Medulla oblongata (tissue), 1 donor: ENCODE measurements around the gene INPP5E.

Experiments
- DNase-seq: peaks from one replicate; pipeline ENCODE4 v3.0.0-alpha.2; 2015; ENCODE audit errors: extremely low spot score

Gene INPP5E

DNA sequence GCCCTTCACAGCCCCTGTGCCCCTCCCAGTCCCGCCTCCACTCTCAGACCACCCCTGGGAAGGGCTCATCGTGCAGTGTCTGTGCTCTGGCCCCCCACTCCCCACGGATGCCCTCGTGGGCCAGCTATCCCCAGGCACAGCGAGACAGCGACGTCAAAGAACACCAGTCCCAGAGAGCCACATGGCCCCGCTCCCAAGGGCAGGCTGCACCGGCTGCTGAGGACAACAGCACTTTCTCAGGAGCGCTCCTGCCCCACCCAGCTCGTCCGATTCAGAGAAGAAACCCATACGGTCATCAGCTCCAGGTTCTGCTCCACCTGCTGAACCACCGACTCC is 34.9 kb downstream of the INPP5E start:
- no peak for DNase-seq

DNA sequence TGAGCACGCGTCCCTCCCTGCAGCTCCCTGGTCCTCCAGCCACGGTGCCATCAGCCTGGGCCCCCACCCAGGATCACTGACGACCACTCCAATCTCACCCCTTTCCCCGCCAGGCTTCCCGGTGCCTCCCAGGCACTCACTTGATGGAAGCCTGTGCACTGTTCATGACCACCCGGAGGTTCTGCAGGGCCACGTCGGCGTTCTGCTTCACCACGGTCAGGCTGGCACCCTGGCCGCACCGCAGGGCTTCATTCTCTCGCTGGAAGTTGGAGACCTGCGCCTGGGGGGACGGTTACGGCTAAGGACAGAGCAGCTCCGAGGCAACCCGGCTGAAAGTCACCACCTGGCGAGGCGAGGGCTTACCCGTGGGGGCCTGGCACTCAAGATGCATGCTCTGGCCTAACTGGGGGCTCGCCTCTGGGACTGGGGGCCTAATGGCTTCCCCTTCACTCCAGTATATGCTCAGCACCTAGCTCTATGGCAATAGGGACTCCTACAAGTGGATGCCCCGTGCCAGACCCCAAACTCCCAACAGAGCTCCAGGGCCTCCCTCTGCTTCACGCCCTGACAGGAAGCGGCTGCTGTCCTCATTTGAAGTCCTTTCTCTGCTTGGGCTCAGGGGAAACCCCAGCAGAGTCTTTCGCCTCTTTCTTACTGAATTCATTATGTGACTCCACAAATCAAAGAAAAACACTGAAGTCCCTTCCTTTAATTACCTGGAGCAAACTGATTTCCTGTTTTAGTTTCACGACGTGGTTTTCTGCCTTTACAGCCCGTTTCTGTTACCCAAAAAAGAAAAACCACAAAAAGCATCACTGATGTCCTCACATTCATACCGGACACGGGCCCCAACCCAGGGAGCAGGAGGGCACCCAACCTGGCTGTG is 35.5 kb downstream of the INPP5E start:
- DNase-seq = no peak

DNA sequence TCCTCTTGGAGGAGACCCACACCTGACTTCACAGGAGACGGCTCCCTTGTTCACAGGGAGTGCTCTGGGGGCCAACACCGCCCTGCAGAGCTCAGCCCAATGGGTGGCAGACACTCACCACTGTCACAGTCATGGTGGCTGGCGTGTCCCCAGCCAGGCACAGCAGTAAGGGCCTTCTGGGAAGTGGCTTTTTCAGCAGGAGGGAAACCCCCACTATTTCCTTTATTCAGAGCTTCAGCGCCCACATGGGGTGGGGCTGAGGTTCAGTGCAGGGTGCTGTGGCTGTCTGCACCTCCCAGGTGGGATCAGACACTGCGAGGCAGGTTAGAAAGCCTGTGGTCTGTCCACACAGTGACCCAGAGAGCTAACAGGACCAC is 36.1 kb downstream of the INPP5E start:
- DNase-seq = no peak

DNA sequence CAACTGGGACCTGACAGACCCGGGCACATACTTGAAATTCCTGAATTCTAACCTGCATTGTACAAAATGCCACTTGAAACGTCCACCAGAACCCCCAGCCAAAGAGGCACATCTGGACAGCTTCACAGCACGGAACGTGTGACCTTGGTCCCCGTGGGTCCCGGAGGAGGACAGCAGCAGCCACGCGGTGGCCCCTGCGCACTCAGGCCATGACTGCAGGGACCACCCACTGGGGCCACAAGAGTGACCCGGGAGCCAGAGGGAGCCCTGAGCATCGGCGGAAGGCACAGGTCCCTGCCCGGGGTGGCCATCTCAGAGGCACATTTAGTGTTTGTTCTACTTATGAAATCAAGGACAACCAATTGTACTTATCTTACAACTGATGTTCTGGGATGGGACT is 37.6 kb downstream of the INPP5E start:
- DNase-seq = no peak

DNA sequence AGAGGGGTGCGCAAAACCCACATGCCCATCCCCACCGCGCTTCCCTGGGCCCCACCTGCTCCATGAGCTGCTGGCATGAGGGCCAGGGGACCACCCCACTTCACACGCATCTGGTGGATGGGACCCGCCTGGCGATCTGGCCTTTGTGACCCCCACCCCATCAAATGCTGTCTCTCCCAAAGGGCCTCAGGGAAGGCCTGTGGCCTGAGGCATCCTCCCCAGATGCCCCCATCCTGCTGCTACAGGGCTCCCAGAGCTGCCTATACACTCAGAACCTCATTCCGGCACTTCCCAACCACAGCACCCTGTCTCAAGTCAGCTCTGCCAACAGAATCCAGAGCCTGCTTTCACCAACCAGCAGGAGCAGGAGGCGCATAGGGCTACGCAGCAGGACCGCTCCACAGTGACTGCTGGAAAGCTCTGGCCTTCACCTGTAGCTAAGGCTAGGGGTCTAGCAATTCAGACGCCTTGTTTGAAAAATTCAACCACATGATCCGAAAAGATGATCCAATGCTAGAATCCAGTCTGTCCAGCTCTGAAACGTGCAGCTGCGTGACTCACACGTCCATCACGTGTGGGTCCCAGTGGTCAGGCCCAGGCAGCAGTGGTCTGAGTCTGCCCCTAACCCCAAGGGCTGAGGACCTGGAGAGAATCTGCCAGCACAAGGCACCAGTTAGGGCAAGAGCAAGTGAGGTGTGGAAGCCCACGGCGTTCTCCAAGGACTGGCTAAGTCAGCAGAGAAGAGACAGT is 38.3 kb downstream of the INPP5E start:
- no peak for DNase-seq

DNA sequence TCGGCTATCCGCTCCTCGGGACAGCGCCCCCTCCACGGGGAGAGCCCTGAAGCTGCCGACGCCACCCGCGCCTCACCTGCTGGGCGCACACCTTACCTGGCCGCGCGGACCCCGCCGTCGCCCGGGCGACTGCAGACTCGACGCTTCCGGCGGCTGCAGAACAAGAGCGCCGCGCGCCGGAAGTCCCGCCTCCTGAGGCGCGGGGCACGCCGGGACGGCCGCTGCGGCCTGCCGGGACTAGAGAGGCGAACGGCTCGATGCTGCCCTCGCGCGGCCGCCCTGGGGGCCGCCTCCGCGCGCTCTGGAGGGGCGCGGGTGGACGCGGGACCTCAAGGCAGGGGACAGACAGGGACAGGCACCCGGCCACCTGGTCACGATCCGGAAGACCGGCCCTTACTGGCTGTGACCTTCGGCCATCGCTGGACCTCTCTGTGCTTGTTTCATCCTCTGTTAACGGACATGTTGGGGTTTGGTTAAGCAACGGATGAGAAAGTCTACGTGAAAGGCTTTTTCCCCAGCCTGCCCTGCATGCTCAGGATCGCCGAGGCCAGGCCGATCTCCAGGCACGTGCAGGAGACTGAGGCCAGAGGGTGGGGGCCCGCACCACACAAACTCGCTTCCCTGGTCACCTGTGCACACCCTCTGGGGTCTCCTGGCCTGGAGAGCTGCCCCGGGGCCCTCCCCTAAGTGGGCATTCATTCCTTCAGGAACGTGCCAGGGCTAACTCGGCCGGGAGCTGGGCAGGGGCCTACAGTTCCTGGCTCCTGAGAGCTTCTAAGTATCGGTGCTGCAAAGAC is 39.4 kb downstream of the INPP5E start, which contains the start of gene SNAPC4:
SNAPC4 (minus strand) TSS at position 133 of the 797 bp plus-strand sequence. CDS start 1,742 bp downstream, outside the sequence.
- DNase-seq = peak; percentile 85

DNA sequence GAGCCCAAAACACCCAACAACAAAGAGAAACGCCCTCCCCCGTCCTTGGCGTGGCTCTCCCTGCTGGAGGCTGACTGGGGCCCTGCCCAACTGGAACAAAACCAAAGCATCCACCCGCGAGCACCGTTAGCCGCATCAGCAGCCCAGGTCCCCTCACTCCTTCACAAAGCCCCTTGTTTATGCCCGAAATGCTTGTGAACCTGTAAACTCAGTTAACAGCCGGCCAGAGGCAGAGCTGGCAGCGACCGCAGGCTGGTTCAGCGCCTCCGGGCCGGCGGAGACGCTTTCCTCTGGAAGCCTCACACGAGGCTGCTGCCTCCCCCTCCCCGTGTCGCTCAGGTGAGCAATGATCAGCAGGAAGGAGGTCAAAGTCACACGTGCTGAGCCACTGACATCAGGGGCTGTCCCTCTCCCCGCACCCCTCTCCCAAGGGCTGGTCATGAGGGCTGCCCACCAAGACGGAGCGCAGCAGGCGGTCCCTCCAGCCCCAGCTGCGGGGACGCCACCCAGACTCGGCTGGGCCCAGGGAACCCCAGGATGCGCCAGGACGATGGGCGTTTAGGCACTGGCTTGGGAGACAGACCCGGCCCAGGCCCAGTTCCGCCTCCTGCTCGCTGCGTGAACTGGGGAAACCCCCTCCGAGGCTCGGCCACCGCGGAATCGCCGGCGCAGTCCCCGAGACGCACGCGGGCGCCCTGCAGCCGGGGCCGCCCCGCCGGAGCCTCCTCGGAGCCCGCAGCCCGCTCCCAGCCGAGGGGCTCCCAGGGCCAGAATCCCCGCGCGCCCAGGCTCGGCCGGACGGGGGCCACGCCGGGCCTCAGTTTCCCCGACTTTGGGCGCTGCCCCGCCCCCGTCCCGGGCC is 40.2 kb downstream of the INPP5E start:
- DNase-seq = no peak

DNA sequence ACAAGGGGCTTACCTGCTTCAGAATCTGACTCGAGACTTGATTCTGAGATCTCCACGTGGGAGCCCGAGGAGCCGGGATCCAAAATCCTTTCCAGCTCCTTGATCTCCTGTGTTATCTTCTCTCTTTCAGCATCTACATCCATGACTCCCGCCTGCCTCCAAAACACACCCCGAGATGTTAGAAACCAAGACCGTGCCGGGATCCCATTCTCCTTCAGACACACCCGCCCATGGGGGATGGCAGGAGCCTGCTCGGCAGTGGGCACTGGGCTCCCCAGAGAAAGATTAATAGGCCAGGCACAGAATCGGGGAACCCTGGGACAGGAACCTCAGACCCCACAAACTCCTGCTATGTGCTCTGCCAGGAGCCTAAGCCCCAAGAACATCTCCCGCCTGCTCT is 41.4 kb downstream of the INPP5E start:
- no peak for DNase-seq

DNA sequence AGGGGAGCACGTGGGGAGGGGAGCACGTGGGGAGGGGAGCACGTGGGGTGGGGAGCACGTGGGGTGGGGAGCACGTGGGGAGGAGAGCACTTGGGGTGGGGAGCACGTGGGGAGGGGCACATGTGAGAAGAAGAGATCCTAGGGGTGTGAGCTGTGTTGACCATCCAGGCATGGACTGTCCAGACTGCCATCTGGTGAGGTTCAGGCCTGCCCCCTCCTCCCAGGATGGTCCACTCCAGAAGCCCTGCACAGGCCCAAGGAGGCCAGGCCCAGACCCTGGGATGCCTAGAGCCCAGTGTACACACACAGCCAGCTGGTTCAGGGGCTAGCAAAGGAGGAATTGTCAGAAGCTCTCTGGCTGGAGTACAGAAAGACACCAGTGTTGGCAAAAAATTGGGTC is 42.0 kb downstream of the INPP5E start:
- no peak for DNase-seq

DNA sequence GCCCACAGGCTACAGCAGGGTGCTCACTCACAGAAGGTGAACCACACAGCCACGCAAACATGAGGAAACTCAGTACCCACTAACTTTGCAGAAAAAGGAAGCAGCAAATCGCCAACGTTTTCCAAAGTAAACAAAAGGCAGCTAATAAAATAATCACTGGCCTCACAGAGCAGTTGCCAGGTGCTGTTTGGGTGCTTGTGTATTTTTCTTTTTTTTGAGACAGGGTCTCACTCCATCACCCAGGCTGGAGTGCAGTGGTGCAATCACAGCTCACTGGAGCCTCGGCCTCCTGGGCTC is 43.5 kb downstream of the INPP5E start:
- DNase-seq = no peak

DNA sequence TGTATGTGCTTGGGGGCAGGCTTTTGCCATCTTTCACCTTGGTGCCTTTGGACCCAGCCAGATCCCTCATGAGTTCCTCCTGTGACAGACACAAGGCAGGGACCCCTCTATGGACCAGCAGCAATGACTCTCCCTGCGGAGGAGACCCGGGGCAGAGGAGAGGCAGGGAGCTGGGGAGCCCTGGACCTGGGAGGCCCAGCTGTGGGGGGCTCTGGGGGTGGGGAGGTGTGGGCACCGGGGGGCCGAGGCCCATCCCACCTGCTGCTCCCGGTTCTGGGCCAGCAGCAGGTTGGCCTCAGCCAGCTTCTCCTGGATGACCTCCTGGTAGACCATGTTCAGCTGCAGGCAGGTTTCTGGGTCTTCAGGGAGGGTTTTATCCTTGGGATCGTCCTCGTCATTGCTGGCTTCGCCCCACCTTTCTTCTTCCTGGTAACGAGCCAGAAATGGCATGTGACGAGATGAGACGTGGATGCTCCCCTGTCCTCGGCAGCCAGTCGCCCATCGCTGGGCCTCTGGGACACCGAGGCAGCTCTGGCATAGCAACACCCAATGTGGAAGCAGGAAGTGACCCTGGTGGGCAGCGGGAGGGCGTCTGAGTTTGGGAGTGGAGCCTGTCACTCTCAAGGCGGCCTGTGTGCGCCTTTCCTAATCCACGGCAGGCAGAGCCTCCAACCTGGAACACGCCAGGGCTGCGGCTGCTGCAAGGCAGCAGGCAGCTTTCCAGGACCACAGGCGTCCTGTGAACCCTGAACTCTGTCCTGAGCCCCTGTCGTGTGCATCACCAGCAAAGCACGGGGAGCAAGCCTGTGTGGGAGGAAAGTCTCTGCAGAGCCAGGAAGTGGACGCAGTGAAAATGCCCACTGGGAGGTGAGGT is 44.1 kb downstream of the INPP5E start:
- DNase-seq = no peak

DNA sequence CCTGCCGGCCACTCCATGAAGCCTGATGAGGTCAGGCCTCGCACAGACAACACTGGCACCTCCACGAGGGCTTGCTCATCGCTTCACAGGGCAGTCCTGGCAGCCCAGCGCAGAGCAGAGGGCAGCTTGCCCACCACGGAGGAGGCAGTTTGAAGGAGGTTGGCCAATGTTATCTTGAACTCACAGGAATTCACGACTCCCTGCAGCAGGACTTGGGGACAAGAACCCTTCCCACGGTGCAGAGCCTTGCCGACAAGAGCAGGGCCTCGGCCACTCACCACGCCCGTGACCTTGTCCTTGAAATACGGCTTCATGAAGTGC is 44.7 kb downstream of the INPP5E start:
- DNase-seq = no peak

DNA sequence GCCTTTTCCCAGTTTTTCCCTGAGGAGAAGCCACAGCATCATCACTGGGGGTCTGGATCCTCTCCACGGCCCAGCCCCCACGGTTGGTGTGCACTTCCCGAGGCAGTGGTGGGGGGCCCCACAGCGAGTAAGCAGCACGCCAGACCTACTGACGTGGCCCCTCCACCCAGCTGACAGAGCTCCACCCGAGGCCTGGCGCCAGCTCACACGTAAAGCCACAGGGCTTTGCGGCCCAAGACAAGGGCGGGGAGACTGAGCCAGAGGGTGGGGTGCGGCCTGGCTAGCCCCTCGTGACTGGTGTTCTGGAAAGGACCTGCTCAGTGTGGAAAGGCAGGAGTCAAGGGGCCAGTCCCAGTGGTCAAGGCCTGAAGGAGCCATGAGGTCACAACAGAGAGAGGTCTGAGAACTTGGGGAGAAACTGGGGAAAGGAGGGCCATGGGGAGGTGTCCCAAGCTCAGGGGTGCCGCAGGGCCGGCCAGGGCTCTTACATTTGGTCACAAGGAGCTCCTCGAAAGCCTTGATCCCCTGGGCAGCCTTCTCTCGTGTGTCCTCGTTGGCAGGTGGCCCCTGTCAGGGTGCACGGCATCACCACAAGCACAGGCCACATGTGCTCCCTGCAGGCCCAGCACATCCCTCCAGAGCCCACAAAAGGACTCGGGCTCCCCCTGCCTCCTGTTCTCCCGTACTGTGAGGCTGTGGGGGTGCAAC is 45.2 kb downstream of the INPP5E start:
- no peak for DNase-seq

DNA sequence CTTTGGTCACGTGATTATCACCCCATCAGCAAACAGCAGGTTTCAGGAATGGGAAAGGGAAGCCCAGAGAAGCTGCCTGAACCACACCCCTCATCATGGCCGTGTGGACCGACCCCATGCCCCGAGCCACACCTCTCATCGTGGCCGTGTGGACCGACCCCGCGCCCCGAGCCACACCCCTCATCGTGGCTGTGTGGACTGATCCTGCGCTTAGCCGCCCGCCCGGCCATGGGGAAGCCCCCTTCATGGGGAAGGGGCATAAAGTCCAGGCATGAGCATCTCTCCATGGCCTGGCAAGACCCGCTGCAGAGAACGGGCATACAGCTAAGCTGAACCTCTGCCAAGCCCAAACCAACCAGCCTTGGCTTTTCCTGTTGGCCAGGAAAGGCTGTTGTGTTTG is 46.1 kb downstream of the INPP5E start:
- no peak for DNase-seq

DNA sequence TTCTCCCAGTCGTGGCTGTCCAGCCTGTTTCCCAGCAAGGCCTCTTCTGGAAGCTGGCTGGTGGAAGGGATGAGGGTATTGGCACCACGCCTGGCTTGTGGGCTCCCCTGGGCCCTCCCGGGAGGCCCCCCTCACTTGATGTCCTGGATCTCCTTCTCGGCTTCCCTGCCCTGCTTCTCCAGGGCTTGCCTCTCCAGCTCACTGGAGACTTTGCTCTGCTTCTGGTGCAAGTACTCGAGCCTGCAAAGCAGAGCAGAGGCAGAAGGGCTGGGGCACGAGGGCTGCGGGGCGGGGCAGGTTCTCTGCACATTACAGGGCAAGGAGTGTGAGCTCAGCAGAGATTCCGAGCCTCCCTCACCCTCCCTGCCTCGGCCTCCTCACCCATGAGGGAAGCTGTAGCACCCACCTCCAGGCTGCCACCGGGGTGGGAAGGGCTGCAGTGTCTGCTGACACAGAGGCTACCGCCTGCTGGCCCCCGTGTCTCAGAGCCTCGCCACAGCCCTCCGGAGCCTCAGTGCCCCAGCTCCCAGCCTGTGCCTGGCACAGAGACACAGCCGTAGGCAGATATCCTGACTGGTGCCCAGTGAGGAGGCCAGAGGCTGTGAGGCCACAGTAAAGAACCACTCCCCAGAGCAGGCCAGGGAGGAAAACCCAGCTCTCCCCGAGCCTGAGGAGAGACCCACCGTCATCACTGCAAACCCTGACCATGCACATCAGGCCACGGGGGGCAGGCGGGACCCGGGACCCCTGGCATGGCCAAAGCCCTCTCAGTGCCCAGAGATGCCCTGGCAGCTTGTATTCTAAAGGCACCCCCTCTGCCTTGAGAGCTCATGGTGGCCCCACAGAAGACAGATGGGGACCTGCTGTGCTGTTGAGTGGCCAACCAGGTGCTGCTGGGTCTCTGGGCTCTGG is 46.9 kb downstream of the INPP5E start:
- DNase-seq = no peak

DNA sequence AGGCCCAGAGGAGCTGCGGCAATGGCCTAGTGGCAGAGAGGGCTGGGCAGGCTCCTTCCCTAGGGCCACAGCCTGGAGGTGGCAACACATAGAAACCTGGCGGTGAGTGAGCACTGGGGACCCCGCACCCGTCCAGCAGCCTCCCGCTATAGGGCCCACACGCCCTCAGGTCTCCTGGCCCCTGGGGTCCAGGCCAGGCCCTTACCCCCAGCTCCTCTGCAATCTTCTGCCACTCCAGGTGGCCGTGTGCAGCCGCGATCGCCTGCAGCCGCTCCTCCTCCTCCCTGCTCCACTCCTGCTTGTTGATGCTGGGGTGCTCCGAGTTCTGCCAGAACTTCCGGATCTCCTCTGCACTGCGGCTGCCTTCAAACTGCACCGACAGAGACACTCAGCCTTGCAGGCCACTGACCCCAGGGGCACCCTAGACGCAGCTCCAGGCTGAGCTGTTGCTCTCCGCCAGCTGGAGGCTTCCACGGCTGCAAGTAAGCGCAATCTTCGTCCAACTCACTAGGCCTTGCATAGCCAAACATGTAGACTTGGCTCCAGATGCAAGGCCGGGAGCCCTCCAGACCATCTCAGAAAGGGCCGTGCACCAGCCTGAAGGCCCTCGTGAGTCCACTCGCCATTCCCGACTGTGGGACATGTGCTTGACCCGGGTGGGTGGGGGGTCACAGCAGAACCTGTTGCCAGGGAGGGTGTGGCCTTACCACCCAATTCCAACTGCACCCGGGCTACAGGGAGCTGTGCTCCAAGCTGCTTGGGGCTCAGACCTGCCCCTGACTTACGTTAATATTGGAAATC is 47.7 kb downstream of the INPP5E start:
- no peak for DNase-seq

DNA sequence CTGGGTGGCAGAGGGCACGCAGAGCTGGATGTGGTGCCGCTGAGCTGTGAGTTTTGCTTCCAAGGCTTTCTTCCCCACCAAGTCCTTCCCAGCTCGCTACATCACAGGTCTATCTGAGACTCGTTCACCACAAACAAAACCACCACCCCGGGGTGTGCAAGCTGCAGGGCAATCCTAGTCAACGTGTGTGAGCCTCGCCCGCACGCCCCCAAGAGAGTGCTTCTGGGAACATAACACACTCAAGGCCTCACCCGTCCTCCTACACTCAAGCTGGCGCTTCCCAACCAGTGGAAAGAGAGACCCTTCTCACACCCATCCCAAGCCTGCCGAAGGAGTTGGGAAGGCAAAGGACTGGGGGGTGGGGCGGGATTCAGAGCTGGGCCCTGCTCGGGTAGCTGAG is 50.2 kb downstream of the INPP5E start:
- no peak for DNase-seq

DNA sequence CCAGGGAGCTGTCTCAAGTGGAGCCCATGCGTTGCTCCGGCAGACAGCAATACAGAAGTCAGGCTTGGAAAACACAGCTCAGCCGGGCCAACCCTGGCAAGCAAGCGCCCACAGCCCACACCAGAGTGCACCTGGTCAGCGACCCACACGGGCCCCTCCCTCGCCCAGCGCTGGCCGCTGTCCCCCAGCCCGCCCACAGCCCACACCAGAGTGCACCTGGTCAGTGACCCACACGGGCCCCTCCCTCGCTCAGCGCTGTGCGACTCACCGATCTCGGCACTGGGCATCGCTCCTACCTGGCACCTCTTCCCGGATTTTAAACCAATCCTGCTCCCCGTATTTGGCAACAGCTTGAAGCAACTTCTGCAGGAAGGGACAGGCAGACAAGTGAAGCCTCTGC is 52.4 kb downstream of the INPP5E start:
- no peak for DNase-seq
